HT-29 (cell line): ENCODE measurements around the gene PSMC2. TPM values are rescaled to one million over a fixed set of nuclear protein-coding genes. Genes with fewer than 3 reads are reported as not detected.

Experiments used
- small RNA-seq: library from RNA; depleted of rRNA; stranded (forward); fragments of <200 nt; gene quantifications from one replicate; pipeline ENCODE3, GENCODE V24; 2014
- total RNA-seq: library from RNA; depleted of rRNA; stranded (reverse); fragments of >200 nt; shearing (Covaris generic); gene quantifications from 2 replicates; pipeline ENCODE4 v1.2.3, GENCODE V29; 2014; rRNA removed

PSMC2 gene
- total RNA-seq, 1 experiment from 2014 or later, result 119 TPM

Small RNA genes within 50 kb of the gene (small RNA-seq; reads per million reads assigned to genes)
- gene RPS29P16, result 0.50 reads per million

Other genes with a start within 250 kb of the PSMC2 start
- gene NAPEPLD, start 198.5 kb upstream of the PSMC2 start, total RNA-seq, result 4.8 and 6.9 TPM in 2 replicates
- 41.1 and 43.7 TPM in 2 replicates for gene PMPCB, start 50.2 kb upstream of the PSMC2 start, total RNA-seq
- gene DNAJC2, start 2.9 kb upstream of the PSMC2 start, total RNA-seq, result 19.0 and 24.9 TPM in 2 replicates
- not detected in 2 replicates for gene SLC26A5, start 98.6 kb downstream of the PSMC2 start, total RNA-seq